ENCODE measurements around the gene RNPC3.
"Not testable (repeated sequence)": the region's sequence is repeated elsewhere in the genome, so short reads cannot be mapped to it uniquely, and the experiment has no call there.

RNPC3 gene

DNA sequence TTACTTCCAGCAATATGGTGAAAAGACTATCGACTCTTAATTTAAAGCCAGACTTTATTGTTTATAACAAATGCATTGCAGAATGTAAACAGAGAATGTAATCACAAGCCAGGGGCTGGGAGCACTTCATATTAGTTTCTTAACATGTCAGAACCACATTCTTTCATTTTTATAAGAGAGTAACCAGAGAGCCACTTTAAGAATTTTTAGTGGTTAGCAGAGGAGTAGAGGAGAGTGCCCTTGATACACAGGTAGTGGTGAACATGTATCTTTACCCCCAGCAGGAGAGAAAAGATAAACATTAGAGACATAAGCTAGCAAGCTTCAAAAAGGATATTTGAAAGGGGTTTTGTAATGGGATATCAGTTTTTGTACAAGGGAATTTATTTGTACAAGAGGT lies 57.0 kb downstream of the RNPC3 start:
- FAIRE-seq = no peak

DNA sequence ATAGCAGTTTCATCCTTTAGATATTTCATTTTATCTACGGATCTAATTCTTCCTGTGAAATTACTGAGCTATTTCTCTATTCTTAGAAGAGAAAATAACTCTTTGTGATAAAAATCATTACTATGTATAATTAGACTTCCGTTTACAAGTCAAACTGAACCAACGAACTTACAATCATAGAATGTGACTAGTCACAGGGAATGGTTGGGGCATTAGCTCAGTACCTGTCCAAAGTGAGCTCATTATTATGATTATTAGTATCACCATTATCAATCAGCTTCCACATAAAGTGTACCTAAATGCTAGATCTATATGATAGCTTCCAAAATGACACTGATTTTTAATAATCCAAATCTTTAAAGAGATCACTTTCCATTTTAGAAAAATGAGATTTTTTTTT lies 58.4 kb downstream of the RNPC3 start:
- FAIRE-seq = no peak
- no peak for TF ChIP-seq TAF1 (IDR thresholded peaks at IDR 0.05; ENCODE audit: low read depth, low read length)
- TF ChIP-seq POLR2AphosphoS5 (IDR thresholded peaks at IDR 0.05; ENCODE audit: low read depth, low read length) = no peak
- TF ChIP-seq SPI1 (IDR thresholded peaks at IDR 0.05; ENCODE audit: low read depth, low read length) = no peak
- no peak for TF ChIP-seq PAX5 (IDR thresholded peaks at IDR 0.05; ENCODE audit: insufficient read depth, low read length, severe bottlenecking)
- TF ChIP-seq POU2F2 (IDR thresholded peaks at IDR 0.05; ENCODE audit: low read depth, low read length) = no peak
- no peak for TF ChIP-seq POLR2A (IDR thresholded peaks at IDR 0.05; ENCODE audit: low read depth, low read length)

More for the DNA sequence above, 57.0 kb downstream of the RNPC3 start:
- DNase-seq (ENCODE audit: insufficient read length, low spot score) = no peak
- TF ChIP-seq POU2F2 (IDR thresholded peaks at IDR 0.05; ENCODE audit: low read depth, low read length) (no peak), SPI1 (IDR thresholded peaks at IDR 0.05; ENCODE audit: low read depth, low read length) (no peak), PAX5 (IDR thresholded peaks at IDR 0.05; ENCODE audit: insufficient read depth, low read length, severe bottlenecking) (no peak), TAF1 (IDR thresholded peaks at IDR 0.05; ENCODE audit: low read depth, low read length) (no peak), POLR2A (IDR thresholded peaks at IDR 0.05; ENCODE audit: low read depth, low read length) (no peak), POLR2AphosphoS5 (IDR thresholded peaks at IDR 0.05; ENCODE audit: low read depth, low read length) (no peak)

DNA sequence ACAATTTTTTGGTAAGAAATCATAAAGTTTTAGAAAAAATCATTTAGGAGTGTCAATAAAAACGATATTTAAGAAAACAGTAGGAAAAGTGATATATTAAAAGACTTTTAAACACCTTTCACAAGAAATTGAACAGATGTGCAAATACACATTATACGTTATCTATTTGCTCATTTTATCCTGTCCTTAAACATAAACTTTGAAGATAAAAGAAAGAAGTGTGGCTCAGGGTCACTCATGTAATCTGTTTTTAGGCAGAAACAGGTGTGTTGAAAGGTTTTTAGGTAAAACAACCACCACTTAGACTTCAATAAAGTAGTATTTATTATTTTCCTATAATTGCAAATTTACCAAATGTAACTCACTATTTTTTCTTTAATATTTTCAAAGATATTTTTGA lies 59.0 kb downstream of the RNPC3 start:
- FAIRE-seq = no peak
- TF ChIP-seq TAF1 (IDR thresholded peaks at IDR 0.05; ENCODE audit: low read depth, low read length) (no peak), POU2F2 (IDR thresholded peaks at IDR 0.05; ENCODE audit: low read depth, low read length) (no peak), SPI1 (IDR thresholded peaks at IDR 0.05; ENCODE audit: low read depth, low read length) (no peak), POLR2AphosphoS5 (IDR thresholded peaks at IDR 0.05; ENCODE audit: low read depth, low read length) (no peak), PAX5 (IDR thresholded peaks at IDR 0.05; ENCODE audit: insufficient read depth, low read length, severe bottlenecking) (no peak), POLR2A (IDR thresholded peaks at IDR 0.05; ENCODE audit: low read depth, low read length) (no peak)
- no peak for DNase-seq (ENCODE audit: insufficient read length, low spot score)

More for the DNA sequence above, 58.4 kb downstream of the RNPC3 start:
- DNase-seq (ENCODE audit: insufficient read length, low spot score) = no peak

DNA sequence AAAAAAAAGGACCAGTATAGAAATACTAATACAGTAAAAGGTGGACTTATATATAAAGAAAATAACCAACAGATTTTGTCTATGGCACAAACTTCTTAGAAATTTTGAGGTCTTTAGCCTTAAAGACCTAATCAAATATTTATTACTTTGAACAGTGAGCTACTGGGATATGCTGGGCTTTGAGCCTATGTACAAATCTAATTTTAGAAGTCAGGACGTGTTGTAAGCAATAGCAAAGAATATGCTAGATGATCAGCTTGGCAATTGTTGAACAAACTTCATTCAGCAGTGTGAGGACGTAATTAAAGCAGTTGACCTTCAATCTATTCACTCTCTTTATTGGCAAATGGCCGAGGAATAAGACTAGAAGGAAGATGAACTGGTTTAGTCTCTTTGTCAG lies 77.2 kb downstream of the RNPC3 start:
- FAIRE-seq; DNase-seq (ENCODE audit: insufficient read length, low spot score): not testable (repeated sequence)

Measured in GM12891 (cell line).